ENCODE data around the gene SLC17A7. TPM values are rescaled to one million over a fixed set of nuclear protein-coding genes. Genes with fewer than 3 reads are reported as not detected.

SLC17A7 gene
- total and polyA plus RNA-seq, 7 experiments from 2014 or later, result 0.12 to 0.22 TPM; not detected in 5

- H3K4me1 Mint-ChIP-seq, result peaks cover 34 to 52% (median 38%) of the 10 kb centered on the region in 7 donors
- H3K27ac Mint-ChIP-seq, result peak overlapping the region in 3 of 9 donors; percentile 6 to 44 (median 6)
- H3K27me3 Mint-ChIP-seq, result peaks cover 65 to 77% (median 67%) of the 10 kb centered on the region in 5 donors
- peaks cover 0 to 2% (median 0%) of the 10 kb centered on the region in 11 donors for H3K9me3 Mint-ChIP-seq
- ChIA-PET POLR2A (no interaction called here), CTCF (interaction anchor here (0.9 to 4.2 kb wide), 2 partner anchors 35 to 48 kb away, joined by 3 to 28 read pairs; no protein-coding TSS in a partner anchor)
- no peaks in the 10 kb centered on the region for H3K9me3 ChIP-seq (ENCODE audit: control insufficient read depth in 2 of 3, low read length in 3 of 3)
- H3K27ac ChIP-seq (ENCODE audit: low read depth, low read length), result no peak overlapping the region
- peak overlapping the region; percentile 8 to 80 (median 64) for H3K4me3 Mint-ChIP-seq
- DNase-seq (no peak), ATAC-seq (no peak)
- H3K4me1 ChIP-seq (ENCODE audit: control insufficient read depth in 2 of 2, insufficient read depth in 2 of 2, low read length in 2 of 2), result peaks cover 15 to 21% of the 10 kb centered on the region in 2 donors
- no peak overlapping the region for H3K4me3 ChIP-seq (ENCODE audit: low read length)
- H3K36me3 Mint-ChIP-seq, result peaks cover 0 to 5% (median 0%) of the 10 kb centered on the region in 5 donors
- H3K36me3 ChIP-seq (ENCODE audit: control insufficient read depth in 2 of 3, insufficient read depth in 3 of 3, low read length in 3 of 3), result no peaks in the 10 kb centered on the region
- intact Hi-C loops (cut with micrococcal nuclease), result loop anchor here (5.0 to 10.0 kb wide), 3 partner anchors 33 to 296 kb away; no protein-coding TSS in a partner anchor
- H3K27me3 ChIP-seq (ENCODE audit: control insufficient read depth in 2 of 2, insufficient read depth in 2 of 2, low read length in 2 of 2), result peaks cover 28 to 51% of the 10 kb centered on the region in 2 donors
Observed at GRCh38 chr19:49440439-49441209, 703 bp downstream of the SLC17A7 start.

DNA sequence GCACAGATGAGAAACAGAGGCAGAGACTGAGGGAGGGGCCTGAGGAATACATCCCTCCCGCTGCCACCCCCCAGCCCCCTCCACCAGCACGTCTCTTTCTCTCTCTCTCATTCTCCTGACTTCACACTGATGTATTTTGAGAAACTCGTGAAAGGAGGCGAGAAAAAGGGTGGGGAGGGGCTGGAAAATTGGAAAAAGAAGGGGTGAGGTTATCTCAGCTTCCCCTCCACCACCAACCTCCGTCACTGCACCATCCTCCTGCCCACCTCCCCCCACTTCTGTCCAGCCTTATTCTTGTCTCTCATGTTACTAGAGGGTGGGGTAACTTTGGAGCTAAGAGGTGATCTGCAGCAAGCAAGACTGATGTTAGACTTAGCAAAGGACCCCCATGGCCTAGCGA lies 1.5 kb downstream of the SLC17A7 start:
- H3K4me3 Mint-ChIP-seq, result peak overlapping the region in 1 of 10 donors; percentile 26
- POLR2A ChIA-PET, result no interaction called here
- no peak overlapping the region for H3K27ac Mint-ChIP-seq
- Histone ChIP-seq H3K4me3 (ENCODE audit: low read length) (no peak overlapping the region), H3K36me3 (ENCODE audit: control insufficient read depth in 2 of 3, insufficient read depth in 3 of 3, low read length in 3 of 3) (no peaks in the 10 kb centered on the region), H3K27ac (ENCODE audit: low read depth, low read length) (no peak overlapping the region), H3K27me3 (ENCODE audit: control insufficient read depth in 2 of 2, insufficient read depth in 2 of 2, low read length in 2 of 2) (peaks cover 28 to 51% of the 10 kb centered on the region in 2 donors), H3K4me1 (ENCODE audit: control insufficient read depth in 2 of 2, insufficient read depth in 2 of 2, low read length in 2 of 2) (peaks cover 15 to 21% of the 10 kb centered on the region in 2 donors), H3K9me3 (ENCODE audit: control insufficient read depth in 2 of 3, low read length in 3 of 3) (no peaks in the 10 kb centered on the region)
- no peak for DNase-seq
- intact Hi-C loops (cut with micrococcal nuclease), result loop anchor here (5.0 to 10.0 kb wide), 3 partner anchors 33 to 295 kb away; no protein-coding TSS in a partner anchor
- peaks cover 0 to 5% (median 0%) of the 10 kb centered on the region in 5 donors for H3K36me3 Mint-ChIP-seq
- H3K4me1 Mint-ChIP-seq, result peaks cover 32 to 48% (median 38%) of the 10 kb centered on the region in 7 donors
- peaks cover 0 to 2% (median 0%) of the 10 kb centered on the region in 11 donors for H3K9me3 Mint-ChIP-seq
- no peak for ATAC-seq
- peaks cover 73 to 85% (median 75%) of the 10 kb centered on the region in 5 donors for H3K27me3 Mint-ChIP-seq
- CTCF ChIA-PET, result interaction anchor here (0.6 to 4.2 kb wide), 3 partner anchors 35 to 47 kb away, joined by 3 to 28 read pairs (median 3); no protein-coding TSS in a partner anchor

DNA sequence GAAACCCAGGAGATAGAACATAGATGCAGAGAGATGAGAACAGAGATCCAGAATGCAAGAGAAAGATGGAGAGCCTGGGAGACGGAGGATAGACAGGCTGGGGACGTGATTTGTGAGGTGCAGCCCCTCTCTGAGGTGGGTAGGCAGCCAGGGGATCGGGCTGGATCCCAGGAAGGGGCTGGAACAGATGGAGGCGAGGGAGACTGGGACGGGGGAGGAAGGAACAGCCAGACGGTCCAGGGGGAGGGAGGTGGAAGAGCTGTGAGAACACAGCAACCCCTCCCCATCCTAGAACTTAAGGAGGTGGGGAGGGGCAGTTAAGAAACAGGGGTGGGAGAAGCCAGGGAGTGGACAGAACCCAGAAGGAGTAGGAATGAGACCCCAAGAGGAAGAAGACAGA lies 3.1 kb downstream of the SLC17A7 start:
- peaks cover 26 to 49% (median 34%) of the 10 kb centered on the region in 7 donors for H3K4me1 Mint-ChIP-seq
- ChIA-PET POLR2A (no interaction called here), CTCF (no interaction called here)
- peaks cover 0 to 3% (median 0%) of the 10 kb centered on the region in 11 donors for H3K9me3 Mint-ChIP-seq
- no peak overlapping the region for H3K27ac Mint-ChIP-seq
- ATAC-seq, result no peak
- no peaks in the 10 kb centered on the region for H3K9me3 ChIP-seq (ENCODE audit: control insufficient read depth in 2 of 3, low read length in 3 of 3)
- H3K36me3 Mint-ChIP-seq, result peaks cover 0 to 5% (median 0%) of the 10 kb centered on the region in 5 donors
- H3K4me3 Mint-ChIP-seq, result no peak overlapping the region
- no peak for DNase-seq
- H3K4me3 ChIP-seq (ENCODE audit: low read length), result no peak overlapping the region
- H3K27me3 Mint-ChIP-seq, result peaks cover 82 to 97% (median 85%) of the 10 kb centered on the region in 5 donors
- H3K27me3 ChIP-seq (ENCODE audit: control insufficient read depth in 2 of 2, insufficient read depth in 2 of 2, low read length in 2 of 2), result peaks cover 28 to 60% of the 10 kb centered on the region in 2 donors
- peaks cover 9 to 20% of the 10 kb centered on the region in 2 donors for H3K4me1 ChIP-seq (ENCODE audit: control insufficient read depth in 2 of 2, insufficient read depth in 2 of 2, low read length in 2 of 2)
- H3K36me3 ChIP-seq (ENCODE audit: control insufficient read depth in 2 of 3, insufficient read depth in 3 of 3, low read length in 3 of 3), result no peaks in the 10 kb centered on the region
- intact Hi-C loops (cut with micrococcal nuclease), result no loop called here
- H3K27ac ChIP-seq (ENCODE audit: low read depth, low read length), result no peak overlapping the region

- Mint-ChIP-seq H3K27me3 (peaks cover 87 to 97% (median 91%) of the 10 kb centered on the region in 5 donors), H3K27ac (no peak overlapping the region)
- CTCF ChIA-PET, result no interaction called here
Observed at GRCh38 chr19:49437231-49437630, 4.1 kb downstream of the SLC17A7 start.

DNA sequence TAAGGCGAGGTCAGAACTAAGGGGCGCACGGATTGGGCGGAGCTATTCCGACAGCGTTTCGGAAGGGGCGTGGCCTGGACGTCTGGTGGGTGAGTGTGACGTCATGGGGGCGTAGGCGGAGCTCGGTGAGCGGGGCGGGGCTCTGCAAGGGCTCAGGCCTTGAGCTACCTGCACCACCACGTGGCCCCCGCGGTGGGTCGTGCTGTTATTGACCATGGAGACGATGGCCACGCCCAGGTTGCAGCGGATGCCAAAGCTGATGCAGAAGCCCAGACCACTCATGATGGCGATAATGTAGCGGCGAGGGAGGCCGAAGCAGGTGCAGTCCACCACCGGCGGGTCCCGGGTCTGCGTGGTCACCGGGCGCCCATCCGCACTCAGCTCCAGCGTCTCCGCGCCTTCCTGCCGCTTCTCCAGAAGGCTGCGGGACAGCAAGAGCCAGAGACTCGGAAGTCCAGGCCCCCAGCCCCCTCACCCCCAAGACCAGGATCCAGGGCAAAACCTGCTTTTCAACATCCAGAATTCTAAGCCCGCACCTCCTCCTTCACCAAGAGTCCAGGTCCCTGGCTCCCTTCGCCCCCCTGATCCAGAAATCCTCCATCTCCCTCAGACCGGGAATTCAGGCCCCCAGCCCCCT lies 4.8 kb downstream of the SLC17A7 start:
- H3K9me3 ChIP-seq (ENCODE audit: control insufficient read depth in 2 of 3, low read length in 3 of 3), result no peaks in the 10 kb centered on the region
- no peak overlapping the region for H3K4me3 ChIP-seq (ENCODE audit: low read length)
- ChIA-PET POLR2A (interaction anchor here (0.7 to 1.1 kb wide), 3 partner anchors 9 to 25 kb away, joined by 3 to 4 read pairs (median 4); no protein-coding TSS in a partner anchor), CTCF (interaction anchor here (0.9 kb wide), 1 partner anchor 27 kb away, joined by 3 read pairs; no protein-coding TSS in a partner anchor)
- DNase-seq (peak in 4 of 9 donors; percentile 23 to 73 (median 42)), ATAC-seq (peak; percentile 64)
- H3K27me3 ChIP-seq (ENCODE audit: control insufficient read depth in 2 of 2, insufficient read depth in 2 of 2, low read length in 2 of 2), result peaks cover 27 to 70% of the 10 kb centered on the region in 2 donors
- Mint-ChIP-seq H3K36me3 (peaks cover 0 to 5% (median 0%) of the 10 kb centered on the region in 5 donors), H3K27me3 (peaks cover 85 to 95% (median 88%) of the 10 kb centered on the region in 5 donors), H3K4me3 (peak overlapping the region in 3 of 10 donors; percentile 6 to 38 (median 17)), H3K9me3 (peaks cover 0 to 2% (median 0%) of the 10 kb centered on the region in 11 donors), H3K4me1 (peaks cover 23 to 39% (median 30%) of the 10 kb centered on the region in 7 donors), H3K27ac (peak overlapping the region in 2 of 9 donors; percentile 19 to 62)
- no peak overlapping the region for H3K27ac ChIP-seq (ENCODE audit: low read depth, low read length)
- intact Hi-C loops (cut with micrococcal nuclease), result no loop called here
- no peaks in the 10 kb centered on the region for H3K36me3 ChIP-seq (ENCODE audit: control insufficient read depth in 2 of 3, insufficient read depth in 3 of 3, low read length in 3 of 3)
- peaks cover 3 to 26% of the 10 kb centered on the region in 2 donors for H3K4me1 ChIP-seq (ENCODE audit: control insufficient read depth in 2 of 2, insufficient read depth in 2 of 2, low read length in 2 of 2)

More at GRCh38 chr19:49437231-49437630, 4.1 kb downstream of the SLC17A7 start:
- no peak for DNase-seq
- peaks cover 33 to 68% of the 10 kb centered on the region in 2 donors for H3K27me3 ChIP-seq (ENCODE audit: control insufficient read depth in 2 of 2, insufficient read depth in 2 of 2, low read length in 2 of 2)
- Mint-ChIP-seq H3K9me3 (peaks cover 0 to 3% (median 0%) of the 10 kb centered on the region in 11 donors), H3K4me3 (no peak overlapping the region), H3K36me3 (peaks cover 0 to 5% (median 0%) of the 10 kb centered on the region in 5 donors), H3K4me1 (peaks cover 26 to 43% (median 34%) of the 10 kb centered on the region in 7 donors)
- H3K36me3 ChIP-seq (ENCODE audit: control insufficient read depth in 2 of 3, insufficient read depth in 3 of 3, low read length in 3 of 3), result no peaks in the 10 kb centered on the region
- H3K27ac ChIP-seq (ENCODE audit: low read depth, low read length), result no peak overlapping the region
- no peaks in the 10 kb centered on the region for H3K9me3 ChIP-seq (ENCODE audit: control insufficient read depth in 2 of 3, low read length in 3 of 3)
- intact Hi-C loops (cut with micrococcal nuclease), result no loop called here
- no peak for ATAC-seq
- H3K4me1 ChIP-seq (ENCODE audit: control insufficient read depth in 2 of 2, insufficient read depth in 2 of 2, low read length in 2 of 2), result peaks cover 7 to 27% of the 10 kb centered on the region in 2 donors
- POLR2A ChIA-PET, result interaction anchor here (0.7 kb wide), 1 partner anchor 26 kb away, joined by 4 read pairs; no protein-coding TSS in a partner anchor
- no peak overlapping the region for H3K4me3 ChIP-seq (ENCODE audit: low read length)

DNA sequence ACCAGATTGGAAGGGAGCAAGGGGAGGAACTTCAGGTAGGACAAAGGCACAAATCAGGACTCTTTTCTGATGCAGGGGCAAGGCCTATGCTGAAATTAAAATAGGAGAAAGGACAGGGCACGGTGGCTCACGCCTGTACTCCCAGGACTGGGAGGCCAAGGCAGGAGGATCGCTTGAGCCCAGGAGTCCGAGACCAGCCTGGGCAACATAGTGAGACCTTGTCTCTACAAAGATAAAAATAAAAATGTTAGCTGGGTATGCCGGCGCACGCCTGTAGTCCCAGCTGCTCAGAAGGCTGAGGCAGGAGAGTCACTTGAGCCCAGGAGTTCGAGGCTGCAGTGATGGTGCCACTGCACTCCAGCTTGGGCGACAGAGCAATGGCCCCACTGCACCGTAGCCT lies 5.7 kb downstream of the SLC17A7 start:
- DNase-seq, result no peak
- no peak for ATAC-seq
- peaks cover 21 to 35% (median 28%) of the 10 kb centered on the region in 7 donors for H3K4me1 Mint-ChIP-seq
- Histone ChIP-seq H3K4me3 (ENCODE audit: low read length) (no peak overlapping the region), H3K9me3 (ENCODE audit: control insufficient read depth in 2 of 3, low read length in 3 of 3) (no peaks in the 10 kb centered on the region), H3K27ac (ENCODE audit: low read depth, low read length) (no peak overlapping the region), H3K36me3 (ENCODE audit: control insufficient read depth in 2 of 3, insufficient read depth in 3 of 3, low read length in 3 of 3) (no peaks in the 10 kb centered on the region), H3K4me1 (ENCODE audit: control insufficient read depth in 2 of 2, insufficient read depth in 2 of 2, low read length in 2 of 2) (peaks cover 3 to 26% of the 10 kb centered on the region in 2 donors), H3K27me3 (ENCODE audit: control insufficient read depth in 2 of 2, insufficient read depth in 2 of 2, low read length in 2 of 2) (peaks cover 25 to 71% of the 10 kb centered on the region in 2 donors)
- CTCF ChIA-PET, result interaction anchor here (0.9 kb wide), 1 partner anchor 27 kb away, joined by 3 read pairs; no protein-coding TSS in a partner anchor
- no peak overlapping the region for H3K4me3 Mint-ChIP-seq
- peaks cover 84 to 98% (median 87%) of the 10 kb centered on the region in 5 donors for H3K27me3 Mint-ChIP-seq
- peak overlapping the region in 3 of 9 donors; percentile 39 to 59 (median 44) for H3K27ac Mint-ChIP-seq
- POLR2A ChIA-PET, result interaction anchor here (1.0 to 1.1 kb wide), 2 partner anchors 10 to 20 kb away, joined by 3 to 4 read pairs; no protein-coding TSS in a partner anchor
- peaks cover 0 to 2% (median 0%) of the 10 kb centered on the region in 11 donors for H3K9me3 Mint-ChIP-seq
- peaks cover 0 to 3% (median 0%) of the 10 kb centered on the region in 5 donors for H3K36me3 Mint-ChIP-seq
- intact Hi-C loops (cut with micrococcal nuclease), result no loop called here

Measured in naive thymus-derived CD4-positive, alpha-beta T cell (primary cell).